ENCODE results near the gene PWWP2B.

Gene PWWP2B

GRCh38 chr10:132461683-132462231 lies 64.8 kb downstream of the PWWP2B start:
- DNase-seq: no peak

GRCh38 chr10:132462463-132463332 lies 65.7 kb downstream of the PWWP2B start:
- no peak for DNase-seq

GRCh38 chr10:132463333-132464255 lies 66.6 kb downstream of the PWWP2B start:
- no peak for DNase-seq

- DNase-seq: no peak
Measured at GRCh38 chr10:132464256-132465192, 67.5 kb downstream of the PWWP2B start.

- no peak for DNase-seq
Measured at GRCh38 chr10:132465193-132465888, 68.3 kb downstream of the PWWP2B start.

- no peak for DNase-seq
Measured at GRCh38 chr10:132465889-132466519, 69.0 kb downstream of the PWWP2B start.

- DNase-seq: no peak
Measured at GRCh38 chr10:132466520-132467463, 69.8 kb downstream of the PWWP2B start.

All from NCI-H526 treated with DMSO at 0.1 percent for 48 hours (cell line).